Natural killer cell (primary cell): ENCODE measurements around the gene FOXP1. TPM values are rescaled to one million over a fixed set of nuclear protein-coding genes. Genes with fewer than 3 reads are reported as not detected.

Experiments
- ATAC-seq, 3 donors: fragments of 150-1000 bp in 2 of 3; fragments of 200-7000 bp in 1 of 3; cut with Tn5 transposase; 1 replicate in 1 of 3; 2 replicates in 2 of 3; pipeline ENCODE4 v1.10.0; 2021; ENCODE audit warnings: mild to moderate bottlenecking in 2 of 3, moderate library complexity in 2 of 3
- DNase-seq, 2 donors: peaks; one replicate each; pipeline versions ENCODE4 v3.0.0 to v3.0.0-alpha.2; 2013 to 2021; ENCODE audit warnings: mixed read lengths in 1 of 2
- H3K27ac ChIP-seq: one replicate; pipeline ENCODE4 v1.5.1; 2013; ENCODE audit warnings: mild to moderate bottlenecking, low read length
- H3K27me3 ChIP-seq: one replicate; pipeline ENCODE4 v1.6.1; 2013; ENCODE audit warnings: low read length; ENCODE audit not compliant: control insufficient read depth, insufficient read depth
- H3K36me3 ChIP-seq: one replicate; pipeline ENCODE4 v1.6.1; 2013; ENCODE audit warnings: low read length; ENCODE audit not compliant: control insufficient read depth, insufficient read depth
- H3K4me1 ChIP-seq: one replicate; pipeline ENCODE4 v1.6.1; 2013; ENCODE audit warnings: low read length; ENCODE audit not compliant: control insufficient read depth, insufficient read depth
- H3K4me3 ChIP-seq: one replicate; pipeline ENCODE4 v1.5.1; 2013; ENCODE audit warnings: low read length
- H3K9me3 ChIP-seq: one replicate; pipeline ENCODE4 v1.6.1; 2013; ENCODE audit warnings: low read length; ENCODE audit not compliant: control insufficient read depth, insufficient read depth
- H3K27ac Mint-ChIP-seq, 2 donors: one replicate each; pipeline ENCODE4 v1.8.0; 2022; ENCODE audit warnings: mild to moderate bottlenecking in 2 of 2, mixed read lengths in 2 of 2, moderate library complexity in 1 of 2
- H3K27me3 Mint-ChIP-seq, 2 donors: one replicate each; pipeline ENCODE4 v1.8.0; 2022; ENCODE audit warnings: low read depth in 2 of 2, mixed read lengths in 2 of 2
- H3K36me3 Mint-ChIP-seq: one replicate; pipeline ENCODE4 v1.8.0; 2022; ENCODE audit warnings: mixed read lengths
- H3K4me1 Mint-ChIP-seq, 2 donors: one replicate each; pipeline ENCODE4 v1.8.0; 2022; ENCODE audit warnings: mixed read lengths in 2 of 2
- H3K4me3 Mint-ChIP-seq: one replicate; pipeline ENCODE4 v1.8.0; 2022; ENCODE audit warnings: mild to moderate bottlenecking, moderate library complexity, mixed read lengths
- H3K9me3 Mint-ChIP-seq, 2 donors: one replicate each; pipeline ENCODE4 v1.8.0; 2022; ENCODE audit warnings: mixed read lengths in 2 of 2
- WGBS: methylation state at CpG from one replicate; pipeline ENCODE4 v1.1.7; 2013; ENCODE audit warnings: missing lambda C conversion rate; ENCODE audit not compliant: insufficient coverage; 5-methylcytosine and 5-hydroxymethylcytosine counted together
- intact Hi-C: fragments of 100-400 bp; cut with micrococcal nuclease; formaldehyde crosslinking; loops from one replicate; pipeline ENCODE4 v1.14.2; 2022
- total RNA-seq, 4 donors: library from RNA; stranded (reverse); fragments of 120-200 nt in 1 of 4; gene quantifications; one replicate each; pipeline versions ENCODE4 v1.2.3 to v1.2.4, GENCODE V29; 2013 to 2022
- TF ChIP-seq, protein P1 (sequence below): fragments of 200-600 bp; IDR thresholded peaks from one replicate; pipeline ENCODE4 v1.8.0; 2022; ENCODE audit warnings: antibody characterized with exemption

Gene FOXP1
- total RNA-seq, 3 donors from 2014 or later (not counting 1 experiment from before 2014, with no cell fraction given): 166 to 185 (median 166) TPM

DNA sequence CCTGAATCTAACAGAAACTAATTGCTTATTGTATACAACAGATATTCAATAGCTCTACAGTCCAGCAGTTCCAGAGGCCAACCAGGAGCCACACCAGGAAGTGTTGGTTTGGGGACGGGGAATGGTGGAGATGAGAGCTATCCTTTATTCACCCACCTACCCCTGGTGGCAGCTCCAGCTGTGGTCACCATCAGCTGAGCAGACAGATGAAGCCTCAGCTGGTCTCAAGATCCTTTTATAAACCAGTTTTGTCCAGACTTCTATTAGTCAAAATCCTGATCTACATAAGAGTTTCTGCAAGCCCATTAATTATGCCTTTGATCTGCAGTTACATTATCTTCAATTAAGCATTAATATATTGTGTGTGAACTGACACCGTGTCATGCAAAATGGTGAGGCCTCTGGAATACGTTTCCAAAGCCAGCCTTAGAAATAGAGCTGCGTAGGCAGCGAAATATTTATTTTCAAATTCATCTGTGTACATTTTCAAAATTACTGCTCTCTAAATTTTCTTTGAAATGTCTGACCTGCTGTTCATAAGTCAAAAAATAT is 488.8 kb downstream of the FOXP1 start:
- Histone ChIP-seq H3K9me3 (no peaks in the 10 kb centered on the region), H3K27ac (no peak overlapping the region), H3K27me3 (no peaks in the 10 kb centered on the region), H3K4me1 (peaks cover under 1% of the 10 kb centered on the region), H3K4me3 (no peak overlapping the region), H3K36me3 (peaks cover 5% of the 10 kb centered on the region)
- H3K27me3 Mint-ChIP-seq: no peaks in the 10 kb centered on the region
- intact Hi-C loops: no loop called here
- no peak for DNase-seq
- H3K36me3 Mint-ChIP-seq: peaks cover 6% of the 10 kb centered on the region
- no peaks in the 10 kb centered on the region for H3K9me3 Mint-ChIP-seq
- peaks cover 49 to 71% of the 10 kb centered on the region in 2 donors for H3K4me1 Mint-ChIP-seq
- TF ChIP-seq, protein P1, sequence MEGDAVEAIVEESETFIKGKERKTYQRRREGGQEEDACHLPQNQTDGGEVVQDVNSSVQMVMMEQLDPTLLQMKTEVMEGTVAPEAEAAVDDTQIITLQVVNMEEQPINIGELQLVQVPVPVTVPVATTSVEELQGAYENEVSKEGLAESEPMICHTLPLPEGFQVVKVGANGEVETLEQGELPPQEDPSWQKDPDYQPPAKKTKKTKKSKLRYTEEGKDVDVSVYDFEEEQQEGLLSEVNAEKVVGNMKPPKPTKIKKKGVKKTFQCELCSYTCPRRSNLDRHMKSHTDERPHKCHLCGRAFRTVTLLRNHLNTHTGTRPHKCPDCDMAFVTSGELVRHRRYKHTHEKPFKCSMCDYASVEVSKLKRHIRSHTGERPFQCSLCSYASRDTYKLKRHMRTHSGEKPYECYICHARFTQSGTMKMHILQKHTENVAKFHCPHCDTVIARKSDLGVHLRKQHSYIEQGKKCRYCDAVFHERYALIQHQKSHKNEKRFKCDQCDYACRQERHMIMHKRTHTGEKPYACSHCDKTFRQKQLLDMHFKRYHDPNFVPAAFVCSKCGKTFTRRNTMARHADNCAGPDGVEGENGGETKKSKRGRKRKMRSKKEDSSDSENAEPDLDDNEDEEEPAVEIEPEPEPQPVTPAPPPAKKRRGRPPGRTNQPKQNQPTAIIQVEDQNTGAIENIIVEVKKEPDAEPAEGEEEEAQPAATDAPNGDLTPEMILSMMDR: no peak
- no peak overlapping the region for H3K4me3 Mint-ChIP-seq
- WGBS: 100% methylated on average over 5 of the region's 5 CpGs
- no peak for ATAC-seq
- peak overlapping the region; percentile 37 to 47 for H3K27ac Mint-ChIP-seq

DNA sequence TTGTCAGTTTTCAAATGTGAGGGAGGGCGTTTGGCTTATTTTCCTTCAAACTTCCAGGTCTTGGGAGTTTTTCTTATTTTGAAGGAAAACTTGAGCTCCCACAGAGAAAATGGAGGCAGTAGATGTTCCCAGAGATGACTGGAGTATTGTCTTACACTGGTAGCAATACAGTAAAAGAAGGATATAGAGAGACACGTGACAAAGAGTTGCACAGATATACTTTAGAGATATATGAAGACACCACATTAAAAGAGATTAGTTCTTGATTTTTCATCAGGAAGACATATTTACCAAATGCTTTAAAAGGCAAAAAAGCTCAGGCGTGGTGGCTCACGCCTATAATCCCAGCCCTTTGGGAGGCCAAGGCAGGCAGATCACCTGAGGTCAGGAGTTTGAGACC is 490.9 kb downstream of the FOXP1 start:
- peaks cover 58 to 71% of the 10 kb centered on the region in 2 donors for H3K4me1 Mint-ChIP-seq
- H3K4me1 ChIP-seq: peaks cover 16% of the 10 kb centered on the region
- ATAC-seq (no peak), DNase-seq (no peak)
- TF ChIP-seq, protein P1: no peak
- no peaks in the 10 kb centered on the region for H3K27me3 ChIP-seq
- intact Hi-C loops: no loop called here
- no peak overlapping the region for H3K4me3 Mint-ChIP-seq
- no peak overlapping the region for H3K4me3 ChIP-seq
- H3K36me3 Mint-ChIP-seq: peaks cover 6% of the 10 kb centered on the region
- H3K27ac ChIP-seq: peak overlapping the region; percentile 25
- WGBS: 83% methylated on average over 3 of the region's 4 CpGs
- H3K9me3 ChIP-seq: no peaks in the 10 kb centered on the region
- peak overlapping the region in 1 of 2 donors; percentile 59 for H3K27ac Mint-ChIP-seq
- H3K27me3 Mint-ChIP-seq: no peaks in the 10 kb centered on the region
- no peaks in the 10 kb centered on the region for H3K9me3 Mint-ChIP-seq
- H3K36me3 ChIP-seq: peaks cover 5% of the 10 kb centered on the region

DNA sequence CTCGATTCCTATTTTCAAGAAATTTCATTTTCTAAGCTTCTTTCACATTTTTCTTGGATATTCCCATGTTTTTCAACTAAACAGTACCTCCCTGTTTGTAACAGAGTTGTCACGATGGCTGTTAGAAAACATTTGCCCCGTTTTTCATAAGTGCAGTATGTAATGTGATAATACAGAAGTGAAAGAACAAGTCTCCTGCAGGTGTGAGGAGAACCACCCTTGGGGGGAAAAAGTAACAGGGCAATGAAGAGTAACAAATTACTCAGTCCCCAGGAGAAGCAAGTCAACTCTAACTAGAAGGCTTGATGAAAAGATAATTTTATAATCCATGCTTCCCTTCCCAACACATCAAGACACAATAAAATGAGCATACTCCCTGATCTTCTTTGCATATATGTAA is 493.3 kb downstream of the FOXP1 start:
- Mint-ChIP-seq H3K9me3 (no peaks in the 10 kb centered on the region), H3K27ac (peak overlapping the region; percentile 7 to 25), H3K36me3 (peaks cover 6% of the 10 kb centered on the region), H3K27me3 (no peaks in the 10 kb centered on the region), H3K4me1 (peaks cover 56 to 61% of the 10 kb centered on the region in 2 donors), H3K4me3 (no peak overlapping the region)
- TF ChIP-seq, protein P1: no peak
- peaks cover 4% of the 10 kb centered on the region for H3K36me3 ChIP-seq
- no peak for DNase-seq
- H3K27ac ChIP-seq: peak overlapping the region; percentile 57
- no peak overlapping the region for H3K4me3 ChIP-seq
- H3K9me3 ChIP-seq: no peaks in the 10 kb centered on the region
- H3K27me3 ChIP-seq: no peaks in the 10 kb centered on the region
- peaks cover 26% of the 10 kb centered on the region for H3K4me1 ChIP-seq
- ATAC-seq: no peak
- WGBS: 53% methylated on average over 3 of the region's 3 CpGs
- intact Hi-C loops: no loop called here
